ENCODE measurements around the gene CDIPT.
"Not testable (repeated sequence)": the region's sequence is repeated elsewhere in the genome, so short reads cannot be mapped to it uniquely, and the experiment has no call there.

DNA sequence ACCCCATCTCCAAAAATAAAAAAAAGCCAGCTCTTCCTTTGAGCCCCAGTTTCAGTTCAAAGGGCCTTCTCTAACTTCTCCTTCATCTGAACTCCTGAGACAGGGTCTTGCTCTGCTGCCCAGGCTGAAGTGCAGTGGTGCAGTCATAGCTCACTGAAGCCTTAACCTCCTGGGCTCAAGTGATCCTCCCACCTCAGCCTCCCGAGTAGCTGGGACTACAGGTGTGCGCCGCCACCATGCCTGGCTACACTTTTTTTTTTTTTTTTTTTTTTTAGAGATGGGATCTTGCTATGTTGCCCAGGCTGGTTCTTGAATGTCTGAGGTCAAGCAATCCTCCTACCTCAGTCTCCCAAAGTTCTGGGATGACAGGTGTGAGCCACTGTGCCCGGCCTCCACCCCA is 29.8 kb downstream of the CDIPT start:
- not testable (repeated sequence) for TF ChIP-seq CTCF (IDR thresholded peaks at IDR 0.05; ENCODE audit: low read depth, low read length); EZH2phosphoT487 (IDR thresholded peaks at IDR 0.05; ENCODE audit: low read depth)
